Astrocyte (in vitro differentiated cells and primary cell): ENCODE data around the gene AP1B1. TPM values are rescaled to one million over a fixed set of nuclear protein-coding genes. Genes with fewer than 3 reads are reported as not detected.
"Not testable (repeated sequence)": the region's sequence is repeated elsewhere in the genome, so short reads cannot be mapped to it uniquely, and the experiment has no call there.

ENCODE experiments used
- DNase-seq: peaks from one replicate; pipeline ENCODE4 v3.0.0-alpha.2; 2010; ENCODE audit warnings: low read depth
- FAIRE-seq: peaks from 2 replicates; lab custom pipeline; 2011; peaks lifted over from hg19 to GRCh38; lab: Jason Lieb, UNC
- H2AFZ ChIP-seq: 2 replicates; pipeline ENCODE4 v1.6.0; 2012; ENCODE audit warnings: low read depth, low read length, inconsistent platforms
- H3K27ac ChIP-seq: 2 replicates; pipeline ENCODE4 v1.5.1; 2011; ENCODE audit warnings: low read depth, low read length, inconsistent platforms
- H3K27me3 ChIP-seq: 2 replicates; pipeline ENCODE4 v1.6.0; 2011; ENCODE audit warnings: low read length, inconsistent platforms; ENCODE audit not compliant: insufficient read depth
- H3K36me3 ChIP-seq: 2 replicates; pipeline ENCODE4 v1.5.1; 2011; ENCODE audit warnings: low read length, inconsistent platforms; ENCODE audit not compliant: insufficient read depth
- H3K4me1 ChIP-seq: 2 replicates; pipeline ENCODE4 v1.5.1; 2011; ENCODE audit warnings: low read length, inconsistent platforms; ENCODE audit not compliant: insufficient read depth
- H3K4me2 ChIP-seq: 2 replicates; pipeline ENCODE4 v1.6.0; 2012; ENCODE audit warnings: low read length, inconsistent platforms
- H3K4me3 ChIP-seq: 2 replicates; pipeline ENCODE4 v1.5.1; 2011; ENCODE audit warnings: low read depth, mild to moderate bottlenecking, low read length, inconsistent platforms; ENCODE audit not compliant: insufficient read depth
- H3K79me2 ChIP-seq: 2 replicates; pipeline ENCODE4 v1.6.0; 2012; ENCODE audit warnings: mild to moderate bottlenecking, low read length, inconsistent platforms; ENCODE audit not compliant: insufficient read depth
- H3K9ac ChIP-seq: 2 replicates; pipeline ENCODE4 v1.6.0; 2012; ENCODE audit warnings: mild to moderate bottlenecking, low read length, inconsistent platforms
- H3K9me3 ChIP-seq: 2 replicates; pipeline ENCODE4 v1.5.1; 2012; ENCODE audit warnings: low read depth, mild to moderate bottlenecking, low read length, inconsistent platforms; ENCODE audit not compliant: insufficient read depth
- H4K20me1 ChIP-seq: 2 replicates; pipeline ENCODE4 v1.6.0; 2012; ENCODE audit warnings: low read length, inconsistent platforms; ENCODE audit not compliant: insufficient read depth
- H3K27ac Mint-ChIP-seq: one replicate; pipeline ENCODE4 v1.8.0; 2021; ENCODE audit warnings: mild to moderate bottlenecking, mixed read lengths; ENCODE audit not compliant: unreplicated experiment
- H3K27me3 Mint-ChIP-seq: one replicate; pipeline ENCODE4 v1.8.0; 2021; ENCODE audit warnings: low read depth, mixed read lengths; ENCODE audit not compliant: unreplicated experiment
- H3K36me3 Mint-ChIP-seq: one replicate; pipeline ENCODE4 v1.8.0; 2021; ENCODE audit warnings: low read depth, mixed read lengths; ENCODE audit not compliant: unreplicated experiment
- H3K4me1 Mint-ChIP-seq: one replicate; pipeline ENCODE4 v1.8.0; 2021; ENCODE audit warnings: low read depth, mixed read lengths; ENCODE audit not compliant: unreplicated experiment
- H3K4me3 Mint-ChIP-seq: one replicate; pipeline ENCODE4 v1.8.0; 2021; ENCODE audit warnings: mild to moderate bottlenecking, moderate library complexity, mixed read lengths; ENCODE audit not compliant: unreplicated experiment
- H3K9me3 Mint-ChIP-seq: one replicate; pipeline ENCODE4 v1.8.0; 2021; ENCODE audit warnings: mild to moderate bottlenecking, mixed read lengths; ENCODE audit not compliant: unreplicated experiment
- CTCF ChIP-seq: IDR thresholded peaks from 2 replicates; pipeline ENCODE4 v1.5.1; 2011; ENCODE audit warnings: low read depth, mild to moderate bottlenecking, inconsistent platforms, low read length, moderate library complexity; ENCODE audit not compliant: insufficient read depth
- EZH2 ChIP-seq: IDR thresholded peaks from 2 replicates; pipeline ENCODE4 v1.6.1; 2012; ENCODE audit warnings: mild to moderate bottlenecking, low read length, inconsistent platforms; ENCODE audit not compliant: insufficient read depth
- total RNA-seq: library from RNA; stranded (reverse); gene quantifications from 2 replicates; pipeline ENCODE4 v1.2.1, GENCODE V29; 2021

AP1B1 gene
- total RNA-seq, 1 donor from 2014 or later = 69.5 TPM

- Histone ChIP-seq H3K4me1 (peaks cover 18% of the 10 kb centered on the region), H3K79me2 (no peaks in the 10 kb centered on the region), H3K9me3 (no peaks in the 10 kb centered on the region), H3K4me3 (no peak overlapping the region), H3K4me2 (no peak overlapping the region), H2AFZ (no peak overlapping the region), H3K9ac (no peak overlapping the region), H4K20me1 (peaks cover 8% of the 10 kb centered on the region), H3K27ac (no peak overlapping the region), H3K27me3 (no peaks in the 10 kb centered on the region), H3K36me3 (peaks cover 31% of the 10 kb centered on the region)
- no peak for TF ChIP-seq EZH2
- no peak for TF ChIP-seq CTCF
- Mint-ChIP-seq H3K4me3 (no peak overlapping the region), H3K27me3 (no peaks in the 10 kb centered on the region), H3K4me1 (peaks cover 5% of the 10 kb centered on the region), H3K27ac (no peak overlapping the region), H3K36me3 (peaks cover 25% of the 10 kb centered on the region), H3K9me3 (no peaks in the 10 kb centered on the region)
- DNase-seq (no peak), FAIRE-seq (no peak)
Observed at GRCh38 chr22:29348041-29348440, 40.3 kb downstream of the AP1B1 start.

- peaks cover 17% of the 10 kb centered on the region for H4K20me1 ChIP-seq
- no peak overlapping the region for H3K4me3 ChIP-seq
- Mint-ChIP-seq H3K4me1 (peaks cover 5% of the 10 kb centered on the region), H3K4me3 (no peak overlapping the region), H3K27ac (no peak overlapping the region), H3K36me3 (peaks cover 33% of the 10 kb centered on the region), H3K9me3 (no peaks in the 10 kb centered on the region), H3K27me3 (no peaks in the 10 kb centered on the region)
- no peak overlapping the region for H3K9ac ChIP-seq
- H3K4me2 ChIP-seq = no peak overlapping the region
- H2AFZ ChIP-seq = no peak overlapping the region
- no peak for DNase-seq
- peaks cover 21% of the 10 kb centered on the region for H3K4me1 ChIP-seq
- no peaks in the 10 kb centered on the region for H3K27me3 ChIP-seq
- H3K79me2 ChIP-seq = no peaks in the 10 kb centered on the region
- peaks cover 28% of the 10 kb centered on the region for H3K36me3 ChIP-seq
- no peak overlapping the region for H3K27ac ChIP-seq
- no peak for FAIRE-seq
- no peak for TF ChIP-seq CTCF
- no peaks in the 10 kb centered on the region for H3K9me3 ChIP-seq
Observed at GRCh38 chr22:29346659-29347058, 41.7 kb downstream of the AP1B1 start.

DNA sequence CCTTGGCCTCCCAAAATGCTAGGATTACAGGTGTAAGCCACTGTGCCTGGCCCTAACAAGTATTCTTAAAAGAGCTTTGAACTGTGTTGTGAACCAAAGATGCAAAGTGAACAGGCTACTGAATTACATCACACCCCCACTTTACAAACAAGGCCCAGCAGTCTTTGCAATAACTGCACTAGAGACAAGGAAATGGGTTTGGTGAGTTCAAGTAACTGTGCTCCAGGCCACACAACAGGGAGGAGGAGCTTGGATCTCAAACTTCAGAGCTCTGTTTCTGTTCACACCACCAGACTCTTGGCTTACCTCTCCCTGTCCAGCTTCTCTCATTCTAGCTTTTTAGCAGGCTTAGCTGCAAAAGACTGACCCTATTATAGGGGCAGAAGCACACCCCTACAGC, 42.4 kb downstream of the AP1B1 start:
- peaks cover 21% of the 10 kb centered on the region for H3K4me1 ChIP-seq
- FAIRE-seq = no peak
- Mint-ChIP-seq H3K27ac (no peak overlapping the region), H3K4me1 (peaks cover 5% of the 10 kb centered on the region), H3K27me3 (no peaks in the 10 kb centered on the region), H3K9me3 (no peaks in the 10 kb centered on the region), H3K4me3 (no peak overlapping the region), H3K36me3 (peaks cover 30% of the 10 kb centered on the region)
- H3K79me2 ChIP-seq = no peaks in the 10 kb centered on the region
- H3K9me3 ChIP-seq = no peaks in the 10 kb centered on the region
- H2AFZ ChIP-seq = no peak overlapping the region
- no peak overlapping the region for H3K4me3 ChIP-seq
- H4K20me1 ChIP-seq = peaks cover 17% of the 10 kb centered on the region
- TF ChIP-seq CTCF = no peak
- TF ChIP-seq EZH2 = no peak
- no peak for DNase-seq
- H3K27me3 ChIP-seq = no peaks in the 10 kb centered on the region
- H3K36me3 ChIP-seq = peaks cover 28% of the 10 kb centered on the region
- H3K27ac ChIP-seq = no peak overlapping the region
- no peak overlapping the region for H3K9ac ChIP-seq
- H3K4me2 ChIP-seq = no peak overlapping the region

GRCh38 chr22:29344889-29345288, 43.5 kb downstream of the AP1B1 start:
- H3K9ac ChIP-seq, H3K27me3 Mint-ChIP-seq, H3K9me3 Mint-ChIP-seq, H3K4me3 ChIP-seq, FAIRE-seq, H3K79me2 ChIP-seq, H3K4me1 Mint-ChIP-seq, H3K27me3 ChIP-seq, H3K4me3 Mint-ChIP-seq, H3K9me3 ChIP-seq, H2AFZ ChIP-seq, DNase-seq: not testable (repeated sequence)
- Histone ChIP-seq H4K20me1 (peaks cover 22% of the 10 kb centered on the region), H3K4me2 (peak overlapping the region; percentile 42), H3K27ac (peak overlapping the region; percentile 24), H3K4me1 (peaks cover 21% of the 10 kb centered on the region), H3K36me3 (peaks cover 31% of the 10 kb centered on the region)
- Mint-ChIP-seq H3K36me3 (peaks cover 24% of the 10 kb centered on the region), H3K27ac (peak overlapping the region; percentile 44)
